Transverse colon (tissue), 4 donors: Measurements from ENCODE around the gene JDP2.

ENCODE experiments used
- CTCF ChIP-seq, 5 experiments: fragments of 200-600 bp in 3 of 5; fragments of 450-650 bp in 2 of 5; sonication (generic) in 3 of 5; IDR thresholded peaks; 1 replicate in 2 of 5; 2 replicates in 3 of 5; pipeline ENCODE4 v1.5.1; 2016 to 2017; ENCODE audit warnings: antibody characterized with exemption in 5 of 5, inconsistent platforms in 3 of 5, mild to moderate bottlenecking in 2 of 5, moderate library complexity in 1 of 5
- POLR2A ChIP-seq: fragments of 450-650 bp; IDR thresholded peaks from one replicate; pipeline ENCODE4 v1.6.1; 2016; ENCODE audit warnings: antibody characterized with exemption, mild to moderate bottlenecking, moderate library complexity
- POLR2AphosphoS5 ChIP-seq, 3 donors: sonication (generic); formaldehyde crosslinking; IDR thresholded peaks; one replicate each; pipeline ENCODE4 v1.6.1; 2016; ENCODE audit warnings: antibody characterized with exemption in 3 of 3

- no peak for TF ChIP-seq CTCF (IDR thresholded peaks at IDR 0.05)
- no peak for TF ChIP-seq POLR2A
- no peak for TF ChIP-seq POLR2AphosphoS5 (IDR thresholded peaks at IDR 0.05)
Observed at GRCh38 chr14:75510547-75510946, 82.7 kb downstream of the JDP2 start.
